Measurements from ENCODE around the gene FOXJ3.

Gene FOXJ3

GRCh38 chr1:42335050-42335808 lies at the start of gene FOXJ3:
Gene FOXJ3 (minus strand): TSS chr1:42335235. CDS start chr1:42311093, 24,142 bp downstream.
- DNase-seq (ENCODE audit: low read depth, low spot score): peak; percentile 80

GRCh38 chr1:42381280-42381673 lies 46.2 kb upstream of the FOXJ3 start:
- no peak for DNase-seq (ENCODE audit: low read depth, low spot score)

- DNase-seq (ENCODE audit: low read depth, low spot score): no peak
These were observed 45.7 kb upstream of the FOXJ3 start, which contains the start of gene RIMKLA for GRCh38 chr1:42380586-42381279. Gene RIMKLA (plus strand): TSS chr1:42380792. CDS start chr1:42380935, 143 bp downstream.

- no peak for DNase-seq (ENCODE audit: low read depth, low spot score)
These were observed 45.0 kb upstream of the FOXJ3 start for GRCh38 chr1:42379794-42380585.

- no peak for DNase-seq (ENCODE audit: low read depth, low spot score)
These were observed 37.8 kb upstream of the FOXJ3 start for GRCh38 chr1:42372796-42373195.

- DNase-seq (ENCODE audit: low read depth, low spot score): no peak
These were observed 36.0 kb upstream of the FOXJ3 start for GRCh38 chr1:42370876-42371549.

- DNase-seq (ENCODE audit: low read depth, low spot score): no peak
These were observed 34.4 kb upstream of the FOXJ3 start for GRCh38 chr1:42369471-42369870.

GRCh38 chr1:42368096-42368795 lies 33.2 kb upstream of the FOXJ3 start:
- no peak for DNase-seq (ENCODE audit: low read depth, low spot score)

GRCh38 chr1:42365118-42365517 lies 30.1 kb upstream of the FOXJ3 start:
- DNase-seq (ENCODE audit: low read depth, low spot score): no peak

- DNase-seq (ENCODE audit: low read depth, low spot score): no peak
These were observed 29.5 kb upstream of the FOXJ3 start for GRCh38 chr1:42364542-42364941.

- no peak for DNase-seq (ENCODE audit: low read depth, low spot score)
These were observed 29.1 kb upstream of the FOXJ3 start for GRCh38 chr1:42364089-42364488.

- DNase-seq (ENCODE audit: low read depth, low spot score): no peak
These were observed 24.4 kb upstream of the FOXJ3 start for GRCh38 chr1:42359466-42359865.

GRCh38 chr1:42358791-42359190 lies 23.8 kb upstream of the FOXJ3 start:
- DNase-seq (ENCODE audit: low read depth, low spot score): no peak

GRCh38 chr1:42350086-42350485 lies 15.1 kb upstream of the FOXJ3 start:
- no peak for DNase-seq (ENCODE audit: low read depth, low spot score)

GRCh38 chr1:42348498-42348897 lies 13.5 kb upstream of the FOXJ3 start:
- DNase-seq (ENCODE audit: low read depth, low spot score): no peak

- DNase-seq (ENCODE audit: low read depth, low spot score): no peak
These were observed 8.0 kb upstream of the FOXJ3 start for GRCh38 chr1:42343049-42343448.

- no peak for DNase-seq (ENCODE audit: low read depth, low spot score)
These were observed 5.9 kb upstream of the FOXJ3 start for GRCh38 chr1:42340901-42341300.

GRCh38 chr1:42340093-42340492 lies 5.1 kb upstream of the FOXJ3 start:
- no peak for DNase-seq (ENCODE audit: low read depth, low spot score)

GRCh38 chr1:42336978-42337377 lies 1.9 kb upstream of the FOXJ3 start:
- DNase-seq (ENCODE audit: low read depth, low spot score): no peak

- no peak for DNase-seq (ENCODE audit: low read depth, low spot score)
These were observed 929 bp upstream of the FOXJ3 start for GRCh38 chr1:42335809-42336518.
